B cell (primary cell): Measurements from ENCODE around the gene RASA3. TPM values are rescaled to one million over a fixed set of nuclear protein-coding genes. Genes with fewer than 3 reads are reported as not detected.

Experiments used
- ATAC-seq: fragments of 200-7000 bp; cut with Tn5 transposase; one replicate; pipeline ENCODE4 v1.10.0; 2021; ENCODE audit warnings: low read depth, mild to moderate bottlenecking, moderate number of reproducible peaks, moderate library complexity
- CTCF ChIA-PET: fragments of 350-600 bp; sonication (Branson Sonifier 250); formaldehyde crosslinking; loops from one replicate; lab custom pipeline; 2021; ENCODE audit warnings: antibody characterized with exemption, inconsistent platforms; lab: Charles Lee
- POLR2A ChIA-PET: fragments of 350-600 bp; sonication (Branson Sonifier 250); formaldehyde crosslinking; loops from one replicate; lab custom pipeline; 2021; ENCODE audit warnings: antibody characterized with exemption; lab: Charles Lee
- DNase-seq: peaks from one replicate; pipeline ENCODE4 v3.0.0; 2013
- H2AFZ ChIP-seq: 2 replicates; pipeline ENCODE4 v1.6.1; 2012; ENCODE audit warnings: mild to moderate bottlenecking, low read depth, low read length; ENCODE audit not compliant: insufficient read depth, poor library complexity, severe bottlenecking
- H3K27ac ChIP-seq, 2 donors: 1 replicate in 1 of 2; 2 replicates in 1 of 2; pipeline ENCODE4 v1.5.1; 2012 to 2013; ENCODE audit warnings: low read length in 2 of 2, mild to moderate bottlenecking in 2 of 2, moderate library complexity in 1 of 2
- H3K27me3 ChIP-seq, 4 experiments: fragments of 200-600 bp in 1 of 4; sonication (generic) in 1 of 4; replicated peaks in 1 of 4; 1 replicate in 2 of 4; 2 replicates in 2 of 4; pipeline versions ENCODE4 v1.6.1 to v1.7.0; 2013 to 2016; ENCODE audit warnings: low read length in 3 of 4, mild to moderate bottlenecking in 2 of 4, mixed read lengths in 1 of 4, moderate library complexity in 1 of 4; ENCODE audit not compliant: insufficient read depth in 4 of 4, control insufficient read depth in 3 of 4; ENCODE audit errors: control extremely low read depth in 1 of 4
- H3K36me3 ChIP-seq, 2 experiments: replicated peaks in 1 of 2; 1 replicate in 1 of 2; 2 replicates in 1 of 2; pipeline versions ENCODE4 v1.6.1 to v1.7.1; 2013; ENCODE audit warnings: low read length in 1 of 2; ENCODE audit not compliant: insufficient read depth in 2 of 2, control insufficient read depth in 1 of 2; ENCODE audit errors: control extremely low read depth in 1 of 2, extremely low read depth in 1 of 2
- H3K4me1 ChIP-seq, 2 donors: fragments of 200-600 bp in 1 of 2; sonication (generic) in 1 of 2; 1 replicate in 1 of 2; 2 replicates in 1 of 2; pipeline versions ENCODE4 v1.5.1 to v1.6.1; 2013 to 2017; ENCODE audit warnings: low read length in 2 of 2; ENCODE audit not compliant: control insufficient read depth in 2 of 2, insufficient read depth in 2 of 2
- H3K4me2 ChIP-seq: replicated peaks from 2 replicates; pipeline ENCODE3; 2012; ENCODE audit warnings: mild to moderate bottlenecking, low read depth, low read length; ENCODE audit not compliant: poor library complexity, severe bottlenecking
- H3K4me3 ChIP-seq, 5 experiments: fragments of 200-600 bp in 1 of 5; sonication (generic) in 1 of 5; 1 replicate in 3 of 5; 2 replicates in 2 of 5; pipeline versions ENCODE4 v1.5.1 to v1.7.0; 2011 to 2016; ENCODE audit warnings: low read length in 4 of 5, mild to moderate bottlenecking in 4 of 5, low read depth in 2 of 5, control low read depth in 1 of 5, moderate library complexity in 1 of 5; ENCODE audit not compliant: insufficient read depth in 1 of 5; ENCODE audit errors: control extremely low read depth in 1 of 5, extremely low read depth in 1 of 5
- H3K79me2 ChIP-seq: fragments of 200-600 bp; sonication (generic); one replicate; pipeline ENCODE4 v1.6.0; 2016; ENCODE audit warnings: low read length; ENCODE audit not compliant: control insufficient read depth, insufficient read depth
- H3K9ac ChIP-seq: fragments of 200-600 bp; sonication (generic); 2 replicates; pipeline ENCODE4 v1.6.1; 2017; ENCODE audit warnings: mild to moderate bottlenecking, low read length, moderate library complexity
- H3K9me3 ChIP-seq, 3 donors: one replicate each; pipeline versions ENCODE4 v1.6.1 to v1.7.1; 2013; ENCODE audit warnings: low read length in 2 of 3; ENCODE audit not compliant: control insufficient read depth in 2 of 3, insufficient read depth in 1 of 3; ENCODE audit errors: control extremely low read depth in 1 of 3
- H4K20me1 ChIP-seq: 2 replicates; pipeline ENCODE4 v1.6.0; 2012; ENCODE audit warnings: mild to moderate bottlenecking, low read length; ENCODE audit not compliant: insufficient read depth, control insufficient read depth, poor library complexity, severe bottlenecking
- H3K27ac Mint-ChIP-seq: one replicate; pipeline ENCODE4 v1.8.0; 2021; ENCODE audit warnings: mixed read lengths
- H3K27me3 Mint-ChIP-seq: one replicate; pipeline ENCODE4 v1.8.0; 2021; ENCODE audit warnings: mixed read lengths
- H3K4me1 Mint-ChIP-seq: one replicate; pipeline ENCODE4 v1.8.0; 2021; ENCODE audit warnings: mixed read lengths
- H3K4me3 Mint-ChIP-seq: one replicate; pipeline ENCODE4 v1.8.0; 2021; ENCODE audit warnings: mixed read lengths
- H3K9me3 Mint-ChIP-seq: one replicate; pipeline ENCODE4 v1.8.0; 2022; ENCODE audit warnings: mixed read lengths; ENCODE audit not compliant: insufficient read depth
- CTCF ChIP-seq: fragments of 200-600 bp; IDR thresholded peaks from one replicate; pipeline ENCODE4 v1.8.0; 2022; ENCODE audit warnings: antibody characterized with exemption, mild to moderate bottlenecking
- EZH2 ChIP-seq: IDR thresholded peaks from 2 replicates; pipeline ENCODE4 v1.6.1; 2012; ENCODE audit warnings: borderline replicate concordance, low read depth, mild to moderate bottlenecking, moderate library complexity, low read length; ENCODE audit not compliant: insufficient read depth, poor library complexity, severe bottlenecking
- WGBS: methylation state at CpG from one replicate; pipeline ENCODE4 v1.1.5; 2013; ENCODE audit warnings: missing lambda C conversion rate; ENCODE audit not compliant: insufficient coverage; 5-methylcytosine and 5-hydroxymethylcytosine counted together
- intact Hi-C: fragments of 100-400 bp; cut with micrococcal nuclease; formaldehyde crosslinking; loops from one replicate; pipeline ENCODE4 v1.10.0; 2022
- polyA plus RNA-seq: library from polyadenylated mRNA; depleted of rRNA; stranded (reverse); fragments of >200 nt; gene quantifications from 2 replicates; pipeline ENCODE4 v1.2.3, GENCODE V29; 2012
- total RNA-seq, 2 donors: library from RNA; stranded (reverse); fragments of 120-200 nt in 1 of 2; gene quantifications; 1 replicate in 1 of 2; 2 replicates in 1 of 2; pipeline versions ENCODE4 v1.2.3 to v1.2.4, GENCODE V29; 2013 to 2022

RASA3 gene
- total and polyA plus RNA-seq, 2 donors (not counting 1 experiment from before 2014, with no cell fraction given) = 54.2 to 87.4 TPM

- Histone ChIP-seq H3K27ac (peak overlapping the region; percentile 34 to 87), H3K4me2 (peak overlapping the region; percentile 88), H3K9ac (peak overlapping the region; percentile 67), H2AFZ (no peak overlapping the region), H3K9me3 (no peaks in the 10 kb centered on the region), H3K4me3 (peak overlapping the region in 4 of 5 experiments; percentile 43 to 68 (median 58)), H4K20me1 (peaks cover 85% of the 10 kb centered on the region), H3K79me2 (peaks cover 85% of the 10 kb centered on the region), H3K4me1 (peaks cover 56 to 68% of the 10 kb centered on the region in 2 donors), H3K27me3 (no peaks in the 10 kb centered on the region), H3K36me3 (peaks cover 0 to 15% of the 10 kb centered on the region in 2 experiments)
- CTCF ChIA-PET = interaction anchor here (1.0 to 2.0 kb wide), 4 partner anchors 8 to 162 kb away, joined by 3 to 14 read pairs (median 3); no protein-coding TSS in a partner anchor
- POLR2A ChIA-PET = interaction anchor here (1.5 to 1.8 kb wide), 2 partner anchors 8 to 15 kb away, joined by 8 to 16 read pairs; no protein-coding TSS in a partner anchor
- peak overlapping the region; percentile 93 for H3K27ac Mint-ChIP-seq
- H3K4me3 Mint-ChIP-seq = peak overlapping the region; percentile 89
- H3K27me3 Mint-ChIP-seq = no peaks in the 10 kb centered on the region
- no peak for TF ChIP-seq CTCF
- no peak for TF ChIP-seq EZH2
- ATAC-seq (no peak), DNase-seq (no peak)
- intact Hi-C loops = loop anchor here (1.0 to 2.0 kb wide), 4 partner anchors 16 to 76 kb away; no protein-coding TSS in a partner anchor
- H3K9me3 Mint-ChIP-seq = no peaks in the 10 kb centered on the region
- peaks cover 69% of the 10 kb centered on the region for H3K4me1 Mint-ChIP-seq
- WGBS = 76% methylated on average over 19 of the region's 20 CpGs
Measured at GRCh38 chr13:114064450-114065140, 67.8 kb downstream of the RASA3 start.
